Memory B cell (primary cell): ENCODE results near the gene GRIN2D.
"Not testable (repeated sequence)": the region's sequence is repeated elsewhere in the genome, so short reads cannot be mapped to it uniquely, and the experiment has no call there.

ENCODE experiments used
- ATAC-seq: fragments of 150-1000 bp; cut with Tn5 transposase; 2 replicates; pipeline ENCODE4 v1.10.0; 2021; ENCODE audit warnings: low read depth, mild to moderate bottlenecking, moderate library complexity
- DNase-seq, 2 donors: peaks; one replicate each; pipeline ENCODE4 v3.0.0; 2022; ENCODE audit warnings: low spot score in 2 of 2
- H3K27ac Mint-ChIP-seq: one replicate; pipeline ENCODE4 v1.8.0; 2022; ENCODE audit warnings: mild to moderate bottlenecking, moderate library complexity, mixed read lengths
- H3K27me3 Mint-ChIP-seq: one replicate; pipeline ENCODE4 v1.8.0; 2022; ENCODE audit warnings: mixed read lengths
- H3K36me3 Mint-ChIP-seq: one replicate; pipeline ENCODE4 v1.8.0; 2022; ENCODE audit warnings: mild to moderate bottlenecking, mixed read lengths
- H3K4me1 Mint-ChIP-seq: one replicate; pipeline ENCODE4 v1.8.0; 2022; ENCODE audit warnings: mixed read lengths
- H3K4me3 Mint-ChIP-seq: one replicate; pipeline ENCODE4 v1.8.0; 2022; ENCODE audit warnings: mild to moderate bottlenecking, moderate library complexity, mixed read lengths
- H3K9me3 Mint-ChIP-seq: one replicate; pipeline ENCODE4 v1.8.0; 2022; ENCODE audit warnings: mixed read lengths

GRIN2D gene

DNA sequence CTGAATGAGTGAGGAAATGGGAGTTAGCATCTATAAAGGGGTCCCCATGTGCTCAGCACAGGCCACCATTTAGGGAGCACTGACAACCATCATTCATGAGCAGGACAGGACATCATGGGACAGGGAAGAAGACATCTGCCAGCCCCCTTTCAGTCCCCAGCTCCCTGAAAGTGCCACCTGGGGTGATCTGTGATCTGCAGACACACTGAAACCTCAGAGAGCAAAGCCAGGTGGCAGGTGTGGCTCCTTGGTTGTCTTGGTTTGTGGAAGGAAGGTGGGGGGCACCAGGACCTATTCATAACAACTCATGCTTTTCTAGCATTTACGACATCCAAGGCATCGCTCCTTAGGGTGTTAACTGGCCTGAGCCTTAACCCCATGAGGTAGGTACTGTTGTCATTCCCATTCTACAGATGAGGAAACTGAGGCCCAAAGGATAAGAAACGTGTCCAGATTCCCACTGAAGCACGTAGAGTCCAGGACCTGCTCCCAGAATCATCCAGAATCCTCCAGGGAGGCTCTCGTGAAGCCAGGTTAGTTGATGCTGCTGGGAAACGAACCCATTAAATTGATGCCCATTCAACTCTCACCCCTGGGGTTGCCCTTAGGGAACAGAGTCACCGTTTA, 7.9 kb upstream of the GRIN2D start:
- Mint-ChIP-seq H3K4me3 (no peak overlapping the region), H3K36me3 (peaks cover 19% of the 10 kb centered on the region), H3K27ac (no peak overlapping the region)

DNA sequence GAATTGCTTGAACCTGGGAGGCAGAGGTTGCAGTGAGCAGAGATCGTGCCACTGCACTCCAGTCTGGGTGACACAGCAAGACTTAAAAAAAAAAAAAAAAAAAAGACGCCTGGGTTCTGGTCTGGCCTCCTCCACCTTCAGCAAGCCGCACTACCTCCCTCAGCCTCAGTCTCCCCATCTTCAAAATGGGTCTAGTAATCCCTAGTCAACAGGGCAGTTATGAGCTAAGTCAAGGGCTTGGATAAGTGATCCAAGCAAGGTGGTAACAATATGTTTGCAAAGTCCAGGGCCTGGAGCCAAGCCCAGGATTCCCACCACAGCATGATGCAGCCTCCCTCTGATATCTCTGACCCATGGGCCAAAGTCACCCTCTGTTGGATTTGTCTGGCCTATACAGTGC, 6.5 kb upstream of the GRIN2D start:
- Mint-ChIP-seq H3K4me1 (peaks cover 13% of the 10 kb centered on the region), H3K4me3 (no peak overlapping the region), H3K27ac (no peak overlapping the region), H3K36me3 (peaks cover 17% of the 10 kb centered on the region), H3K27me3 (no peaks in the 10 kb centered on the region), H3K9me3 (no peaks in the 10 kb centered on the region)
- ATAC-seq = no peak
- DNase-seq = no peak

More for the DNA sequence above, 7.9 kb upstream of the GRIN2D start:
- Mint-ChIP-seq H3K27me3 (no peaks in the 10 kb centered on the region), H3K9me3 (no peaks in the 10 kb centered on the region), H3K4me1 (peaks cover 7% of the 10 kb centered on the region)
- no peak for ATAC-seq
- no peak for DNase-seq

DNA sequence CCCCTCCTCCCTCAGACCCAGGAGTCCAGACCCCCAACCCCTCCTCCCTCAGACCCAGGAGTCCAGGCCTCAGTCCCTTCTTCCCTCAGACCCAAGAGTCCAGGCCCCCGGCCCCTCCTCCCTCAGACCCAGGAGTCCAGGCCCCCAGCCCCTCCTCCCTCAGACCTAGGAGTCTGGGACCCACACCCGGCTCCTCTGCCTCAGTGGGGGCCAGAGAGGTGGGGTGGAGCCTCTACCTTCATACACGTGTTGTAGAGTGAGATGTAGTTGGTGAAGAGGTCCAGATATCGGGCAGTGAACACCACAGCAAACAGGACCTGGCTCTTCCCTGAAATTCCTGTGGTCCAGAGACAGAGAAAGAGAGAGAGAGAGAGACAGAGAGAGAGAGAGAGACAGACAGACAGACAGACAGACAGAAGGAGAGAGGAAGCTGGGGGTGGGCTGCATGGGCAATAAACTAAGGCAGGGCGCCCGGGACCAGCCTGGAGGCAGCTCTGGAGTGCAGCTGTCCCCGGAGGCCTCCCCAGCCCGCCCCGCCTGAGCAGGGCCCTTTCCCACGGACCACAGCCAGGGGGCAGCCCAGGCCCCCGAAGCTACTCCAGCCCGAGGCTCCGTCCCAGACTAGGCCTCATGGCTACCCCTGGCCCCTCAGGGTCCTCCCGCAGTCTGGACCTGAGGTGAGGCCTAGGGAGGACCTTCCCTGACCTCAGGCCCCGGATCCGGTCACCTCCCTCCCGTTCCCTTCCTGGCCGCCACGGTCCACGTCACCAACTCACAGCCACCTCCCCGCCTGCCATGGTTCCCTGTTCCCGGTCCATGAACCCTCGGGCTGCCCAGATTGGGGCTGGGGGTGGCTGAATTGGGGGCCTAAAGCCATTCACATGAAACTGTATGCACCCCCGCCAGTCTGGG, 3.0 kb upstream of the GRIN2D start:
- Mint-ChIP-seq H3K27me3 (peaks cover 13% of the 10 kb centered on the region), H3K4me1 (peaks cover 31% of the 10 kb centered on the region), H3K9me3 (no peaks in the 10 kb centered on the region), H3K4me3 (peak overlapping the region; percentile 99), H3K36me3 (peaks cover 7% of the 10 kb centered on the region), H3K27ac (peak overlapping the region; percentile 96)
- ATAC-seq (peak; percentile 66), DNase-seq (peak; percentile 60 to 74)

DNA sequence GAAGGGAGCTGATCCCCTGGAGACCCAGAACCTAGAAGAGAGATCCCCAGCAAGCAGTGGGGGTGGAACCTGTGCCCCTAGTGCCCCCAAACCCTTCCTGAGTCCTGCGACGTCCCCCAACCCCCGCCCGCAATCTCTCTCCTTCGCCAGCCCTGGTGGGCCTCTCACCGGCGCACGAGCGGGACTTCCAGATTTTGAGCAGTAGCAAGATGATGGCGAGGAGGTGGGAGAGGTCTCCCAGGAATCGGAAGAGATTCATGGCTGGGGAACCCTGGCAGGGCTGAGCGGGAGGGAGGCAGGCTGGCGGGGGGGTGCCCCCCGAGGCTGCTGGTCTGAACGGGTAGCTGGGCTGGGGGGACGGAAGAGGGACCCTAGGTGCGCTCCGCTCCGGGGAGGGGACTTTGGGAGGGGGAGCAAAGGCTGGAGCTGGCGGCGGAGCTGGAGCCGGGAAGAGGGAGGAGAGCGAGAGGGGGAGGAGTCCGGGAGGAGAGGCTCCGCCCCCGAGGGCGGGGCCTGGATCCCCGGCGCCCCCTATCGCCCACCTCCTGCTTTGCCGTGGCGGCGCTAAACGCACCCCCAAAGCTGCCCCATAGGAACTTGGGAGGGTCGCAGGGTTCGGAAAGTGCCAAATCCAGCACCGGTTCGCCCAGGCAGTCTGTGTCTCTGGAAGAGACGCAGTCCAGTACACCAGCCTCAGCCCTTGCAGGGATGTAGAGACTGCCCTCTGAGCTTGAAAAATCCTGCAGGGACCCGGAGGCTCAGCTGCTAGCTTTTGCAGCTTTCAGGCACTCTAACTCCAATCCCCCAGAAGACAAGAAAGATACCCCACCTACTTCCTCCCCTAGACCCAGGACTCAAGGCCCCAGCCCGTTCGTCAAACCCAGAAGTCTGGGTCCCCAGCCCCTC, 2.1 kb upstream of the GRIN2D start, which contains the start of gene KDELR1:
KDELR1 (minus strand) TSS at position 452 of the 906 bp plus-strand sequence; CDS start at position 259, 193 bp downstream.
- Mint-ChIP-seq H3K36me3 (peaks cover 7% of the 10 kb centered on the region), H3K9me3 (no peaks in the 10 kb centered on the region), H3K4me1 (peaks cover 40% of the 10 kb centered on the region), H3K4me3 (peak within 1 kb of the TSS; percentile 99), H3K27ac (peak within 1 kb of the TSS; percentile 96), H3K27me3 (peaks cover 22% of the 10 kb centered on the region)
- peak; percentile 81 to 92 for DNase-seq
- peak; percentile 79 for ATAC-seq

DNA sequence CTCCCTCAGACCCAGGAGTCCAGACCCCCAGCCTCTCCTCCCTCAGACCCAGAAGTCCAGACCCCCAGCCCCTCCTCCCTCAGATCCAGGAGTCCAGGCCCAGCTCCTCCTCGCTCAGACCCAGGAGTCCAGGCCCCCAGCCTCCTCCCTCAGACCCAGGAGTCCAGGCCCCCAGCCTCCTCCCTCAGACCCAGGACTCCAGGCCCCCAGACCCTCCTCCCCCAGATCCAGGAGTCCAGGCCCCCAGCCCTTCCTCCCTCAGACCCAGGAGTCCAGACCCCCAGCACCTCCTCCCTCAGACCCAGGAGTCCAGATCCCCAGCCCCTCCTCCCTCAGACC, 1.5 kb upstream of the GRIN2D start:
- H3K27ac Mint-ChIP-seq = peak overlapping the region; percentile 96
- H3K27me3 Mint-ChIP-seq = peaks cover 22% of the 10 kb centered on the region
- not testable (repeated sequence) for ATAC-seq

DNA sequence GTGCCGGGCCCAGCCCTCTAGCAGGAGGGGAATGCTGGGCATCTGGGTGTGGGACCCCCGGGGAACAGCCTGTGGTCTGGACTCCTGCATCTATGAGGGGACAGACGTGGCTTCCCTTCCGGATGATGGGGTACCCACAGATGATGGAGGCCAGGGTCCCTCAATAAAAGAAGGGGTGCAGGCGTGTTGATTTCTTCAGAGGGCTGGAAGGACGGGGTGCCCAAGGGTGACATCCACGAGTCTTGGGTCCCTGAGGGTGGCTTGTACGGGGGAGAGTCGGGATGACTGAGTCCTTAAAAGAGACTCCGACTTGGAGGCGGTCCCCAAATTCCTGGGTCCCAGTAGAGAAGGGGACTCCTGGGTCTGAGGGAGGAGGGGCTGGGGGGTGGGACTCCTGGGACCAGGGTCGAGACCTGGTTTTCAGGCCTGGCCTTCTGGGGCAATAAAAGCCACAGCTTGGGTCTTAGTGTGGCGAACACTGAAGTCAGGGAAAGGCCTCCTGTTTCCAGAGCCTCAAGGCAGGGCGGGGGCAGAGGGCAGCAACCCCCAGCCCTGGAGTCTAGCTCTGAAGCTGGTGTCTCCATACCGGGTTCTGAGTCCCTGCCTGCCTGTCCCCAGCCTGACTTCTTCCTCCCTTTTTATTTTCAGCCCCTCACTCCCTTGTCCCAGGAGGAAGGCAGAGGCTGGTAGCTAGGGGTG, 459 bp upstream of the GRIN2D start:
- Mint-ChIP-seq H3K4me3 (peak overlapping the region; percentile 99), H3K27ac (no peak overlapping the region), H3K36me3 (peaks cover 13% of the 10 kb centered on the region), H3K27me3 (peaks cover 31% of the 10 kb centered on the region), H3K9me3 (no peaks in the 10 kb centered on the region), H3K4me1 (peaks cover 50% of the 10 kb centered on the region)
- DNase-seq (no peak), ATAC-seq (no peak)

More for the DNA sequence above, 1.5 kb upstream of the GRIN2D start:
- H3K4me1 Mint-ChIP-seq = peaks cover 40% of the 10 kb centered on the region
- DNase-seq, H3K9me3 Mint-ChIP-seq, H3K36me3 Mint-ChIP-seq: not testable (repeated sequence)
- peak overlapping the region; percentile 99 for H3K4me3 Mint-ChIP-seq

DNA sequence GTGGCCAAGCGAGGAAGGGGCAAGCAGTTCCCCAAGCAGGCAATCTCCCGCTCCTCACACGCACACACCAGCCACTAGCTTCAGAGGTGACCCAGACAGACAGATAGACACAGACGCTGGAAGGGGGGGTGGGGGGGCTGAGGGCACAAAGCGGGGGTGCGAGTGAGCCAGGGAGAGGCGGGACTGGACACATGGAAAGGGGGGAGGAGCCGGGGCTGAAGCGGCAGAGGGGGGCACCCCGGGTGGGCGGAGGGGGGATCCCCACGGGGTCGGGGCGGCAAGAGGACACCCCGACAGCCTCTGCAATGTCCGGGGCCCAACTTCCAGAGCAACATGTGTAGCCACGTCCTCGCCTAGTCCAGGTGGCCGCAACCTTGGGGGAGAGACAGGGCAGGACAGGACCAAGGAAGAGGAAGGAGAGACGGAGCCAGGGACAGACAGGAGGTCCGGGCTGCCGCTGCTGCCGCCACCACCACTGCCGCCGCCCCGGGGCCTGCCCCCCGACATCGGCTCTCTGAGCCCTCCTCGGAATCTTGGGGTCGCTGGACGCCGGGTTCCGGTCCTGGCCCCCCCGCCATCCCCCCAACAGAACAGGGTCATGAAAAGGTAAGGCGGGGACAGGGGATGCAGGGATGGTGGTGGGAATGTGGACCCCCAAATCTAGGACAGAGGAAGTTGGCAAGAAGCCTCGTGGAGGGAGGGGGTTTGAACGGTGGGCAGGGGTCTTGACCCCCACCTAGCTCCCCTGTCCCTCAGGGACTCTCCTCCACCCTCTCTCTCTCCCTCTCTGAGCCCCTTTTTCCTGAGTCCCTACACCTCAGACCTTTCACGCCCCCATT, 1.1 kb downstream of the GRIN2D start:
- H3K36me3 Mint-ChIP-seq = peaks cover 8% of the 10 kb centered on the region
- peaks cover 32% of the 10 kb centered on the region for H3K27me3 Mint-ChIP-seq
- peaks cover 2% of the 10 kb centered on the region for H3K9me3 Mint-ChIP-seq
- H3K27ac Mint-ChIP-seq = peak overlapping the region; percentile 22
- peak overlapping the region; percentile 62 for H3K4me3 Mint-ChIP-seq
- peaks cover 53% of the 10 kb centered on the region for H3K4me1 Mint-ChIP-seq
- DNase-seq (no peak), ATAC-seq (no peak)

DNA sequence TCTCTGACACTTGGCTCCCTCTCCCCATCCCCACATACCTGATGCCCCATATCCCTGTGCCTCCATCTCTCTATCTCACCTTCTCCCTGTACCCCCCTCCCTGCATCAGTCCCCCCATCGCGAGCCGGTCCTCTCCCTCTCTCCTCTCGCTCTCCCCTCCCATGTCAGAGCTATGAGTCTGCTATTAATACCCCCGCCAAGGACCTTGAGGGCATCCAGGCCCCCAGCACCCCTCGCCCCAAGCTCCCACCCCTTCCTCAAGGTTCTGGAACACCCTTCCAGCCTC, 1.6 kb downstream of the GRIN2D start:
- H3K4me3 Mint-ChIP-seq = peak overlapping the region; percentile 30
- no peak overlapping the region for H3K27ac Mint-ChIP-seq
- peaks cover 8% of the 10 kb centered on the region for H3K36me3 Mint-ChIP-seq
- no peak for ATAC-seq
- peaks cover 56% of the 10 kb centered on the region for H3K4me1 Mint-ChIP-seq
- no peak for DNase-seq
- H3K9me3 Mint-ChIP-seq = peaks cover 3% of the 10 kb centered on the region
- peaks cover 32% of the 10 kb centered on the region for H3K27me3 Mint-ChIP-seq

DNA sequence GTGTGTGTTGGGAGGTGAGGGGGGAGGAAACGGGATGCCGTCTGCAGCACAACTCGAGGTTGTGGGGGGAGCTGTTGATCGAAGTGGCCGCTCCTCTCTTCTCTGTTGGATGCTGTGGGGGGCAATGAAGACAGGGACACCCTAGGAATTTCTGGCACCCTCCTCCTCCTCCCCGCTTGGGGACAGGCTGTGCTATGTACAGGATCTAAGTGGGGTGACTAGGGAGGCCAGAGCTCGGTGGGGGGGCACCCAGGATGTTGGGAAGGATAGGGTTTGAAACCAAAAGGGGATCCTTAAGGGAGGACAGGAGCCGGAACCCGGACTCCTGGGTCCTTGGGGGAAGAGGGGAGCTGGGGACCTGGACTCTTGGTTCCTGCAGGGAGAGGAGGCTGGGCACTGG, 2.0 kb downstream of the GRIN2D start:
- Mint-ChIP-seq H3K4me1 (peaks cover 54% of the 10 kb centered on the region), H3K27ac (no peak overlapping the region), H3K4me3 (peak overlapping the region; percentile 30), H3K27me3 (peaks cover 32% of the 10 kb centered on the region), H3K36me3 (peaks cover 8% of the 10 kb centered on the region), H3K9me3 (peaks cover 3% of the 10 kb centered on the region)
- ATAC-seq (no peak), DNase-seq (no peak)

DNA sequence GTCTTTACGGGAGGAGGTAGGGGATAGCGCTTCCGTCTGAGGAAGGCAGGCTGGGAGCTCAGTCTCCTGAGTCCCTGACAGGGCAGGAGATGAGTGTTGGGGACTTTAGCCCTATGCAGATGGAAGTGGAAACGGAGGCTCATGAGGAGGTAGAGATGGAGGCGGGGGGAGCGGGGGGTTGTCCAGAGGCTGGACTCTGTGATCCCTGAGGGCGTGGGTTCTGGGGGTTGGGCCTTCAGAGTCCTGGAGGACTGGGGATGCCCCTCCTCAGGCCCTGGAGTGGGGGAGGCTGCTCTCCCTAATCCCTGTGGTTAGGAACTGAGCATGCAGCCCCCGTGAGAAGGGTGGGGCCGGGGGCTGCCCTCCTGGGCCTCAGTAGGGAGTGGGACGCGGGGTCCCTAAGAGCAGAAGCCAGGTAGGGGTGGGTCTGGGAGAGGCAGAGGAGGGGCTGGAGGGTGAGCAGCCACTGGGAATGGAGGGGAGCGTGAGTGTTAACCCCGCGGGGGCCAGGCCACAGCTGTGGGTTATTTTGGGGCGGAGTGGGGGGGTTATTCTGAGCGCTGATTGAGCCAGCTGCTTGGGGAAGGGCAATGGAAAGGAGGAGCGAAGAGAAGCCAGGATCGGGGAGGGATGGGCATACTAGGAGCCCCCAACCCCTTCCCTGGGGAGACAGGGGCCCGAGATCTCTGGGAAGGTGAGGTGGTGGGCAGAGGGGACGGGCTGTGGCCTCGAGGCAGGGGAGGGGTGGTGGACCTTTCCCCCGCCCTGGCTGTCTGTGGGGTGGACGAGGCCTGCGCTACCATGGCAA, 2.8 kb downstream of the GRIN2D start:
- Mint-ChIP-seq H3K4me3 (no peak overlapping the region), H3K27me3 (peaks cover 32% of the 10 kb centered on the region), H3K9me3 (peaks cover 3% of the 10 kb centered on the region), H3K4me1 (peaks cover 51% of the 10 kb centered on the region), H3K36me3 (peaks cover 8% of the 10 kb centered on the region), H3K27ac (no peak overlapping the region)
- ATAC-seq = no peak
- no peak for DNase-seq

DNA sequence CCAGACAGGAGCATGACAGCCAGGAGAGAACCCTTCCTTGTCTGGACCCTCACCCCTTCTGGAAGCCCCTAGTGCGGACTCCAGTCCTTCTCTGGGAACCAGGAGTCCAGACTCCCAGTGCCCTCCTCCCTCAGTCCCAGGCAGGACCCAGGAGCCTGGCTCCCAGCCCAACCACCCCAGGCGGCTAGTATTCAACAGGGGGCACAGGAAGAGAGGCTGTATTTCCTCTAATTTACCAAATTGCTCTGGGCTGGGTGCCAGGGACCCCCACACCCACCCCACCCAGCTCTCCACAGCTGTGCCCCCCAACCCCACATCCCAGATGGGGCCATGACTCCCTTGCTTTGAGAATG, 3.3 kb downstream of the GRIN2D start:
- Mint-ChIP-seq H3K27me3 (peaks cover 32% of the 10 kb centered on the region), H3K4me3 (no peak overlapping the region), H3K27ac (no peak overlapping the region), H3K4me1 (peaks cover 48% of the 10 kb centered on the region), H3K9me3 (peaks cover 3% of the 10 kb centered on the region), H3K36me3 (peaks cover 8% of the 10 kb centered on the region)
- no peak for DNase-seq
- ATAC-seq = no peak
